Uterus (tissue), 2 donors: ENCODE data around the gene RHO.

ENCODE experiments used
- CTCF ChIP-seq, 4 experiments: fragments of 200-600 bp in 2 of 4; fragments of 450-650 bp in 2 of 4; sonication (generic) in 2 of 4; IDR thresholded peaks; one replicate each; pipeline ENCODE4 v1.5.1; 2016 to 2019; ENCODE audit warnings: antibody characterized with exemption in 4 of 4, mild to moderate bottlenecking in 2 of 4, moderate library complexity in 1 of 4
- POLR2A ChIP-seq, 2 donors: fragments of 450-650 bp; IDR thresholded peaks; one replicate each; pipeline ENCODE4 v1.6.1; 2016; ENCODE audit warnings: antibody characterized with exemption in 2 of 2, mild to moderate bottlenecking in 1 of 2, moderate library complexity in 1 of 2

GRCh38 chr3:129553719-129554118, 25.3 kb downstream of the RHO start:
- TF ChIP-seq CTCF (IDR thresholded peaks at IDR 0.05) (no peak), POLR2A (IDR thresholded peaks at IDR 0.05) (no peak)
